CD4-positive, alpha-beta T cell treated with Interleukin-1 beta for 1 hour (primary cell): ENCODE data around the gene RFX1.
A peak's percentile ranks its signal among the peaks of the same experiment; 100 is the strongest.
"Not testable (repeated sequence)": the region's sequence is repeated elsewhere in the genome, so short reads cannot be mapped to it uniquely, and the experiment has no call there.

ENCODE experiments used
- DNase-seq, 2 donors: peaks; one replicate each; pipeline ENCODE4 v3.0.0-alpha.2; 2020 to 2022

The RFX1 gene

DNA sequence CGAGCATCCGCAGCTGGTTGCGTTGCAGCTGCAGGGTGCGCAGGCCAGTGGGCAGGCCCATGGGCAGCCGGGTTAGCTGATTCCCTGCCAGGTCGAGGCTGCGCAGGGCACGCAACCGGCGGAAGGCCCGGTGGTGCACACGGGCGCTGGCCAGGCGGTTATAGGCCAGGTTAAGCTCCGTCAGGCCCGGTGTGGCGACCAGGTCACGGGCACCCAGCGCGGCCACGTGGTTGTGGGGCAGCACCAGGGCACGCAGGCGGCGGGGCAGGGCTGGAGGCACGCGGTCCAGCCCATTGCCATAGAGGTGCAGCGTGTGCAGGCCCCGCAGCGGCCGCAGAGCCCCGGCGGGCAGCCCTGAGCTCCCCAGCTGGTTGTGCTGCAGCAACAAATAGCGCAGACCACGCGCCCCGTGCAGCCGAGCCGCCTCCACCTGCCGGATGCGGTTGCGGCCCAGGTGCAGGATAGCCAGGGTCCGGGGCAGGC lies 73.2 kb downstream of the RFX1 start:
- DNase-seq, result no peak

DNA sequence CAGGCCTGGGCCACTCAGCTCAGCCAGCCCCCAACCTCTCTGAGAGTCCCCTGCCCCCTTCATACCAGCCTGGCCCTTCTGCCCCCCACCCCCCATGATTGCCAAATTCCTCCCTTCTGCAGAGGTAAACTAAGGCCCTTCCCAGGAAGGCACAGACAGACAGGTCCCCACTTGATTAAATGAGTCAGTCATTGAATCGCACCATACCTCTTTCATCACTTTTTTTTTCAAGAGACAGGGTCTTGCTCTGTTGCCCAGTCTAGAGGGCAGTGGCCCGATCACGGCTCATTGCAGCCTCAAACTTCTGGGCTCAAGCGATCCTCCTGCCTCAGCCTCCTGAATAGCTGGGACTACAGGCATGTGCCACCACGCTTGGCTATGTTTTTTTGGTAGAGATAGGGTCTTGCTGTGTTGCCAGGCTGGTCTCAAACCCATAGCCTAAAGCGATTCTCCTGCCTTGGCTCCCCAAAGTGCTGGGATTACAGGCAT lies 73.9 kb downstream of the RFX1 start:
- DNase-seq, result no peak

DNA sequence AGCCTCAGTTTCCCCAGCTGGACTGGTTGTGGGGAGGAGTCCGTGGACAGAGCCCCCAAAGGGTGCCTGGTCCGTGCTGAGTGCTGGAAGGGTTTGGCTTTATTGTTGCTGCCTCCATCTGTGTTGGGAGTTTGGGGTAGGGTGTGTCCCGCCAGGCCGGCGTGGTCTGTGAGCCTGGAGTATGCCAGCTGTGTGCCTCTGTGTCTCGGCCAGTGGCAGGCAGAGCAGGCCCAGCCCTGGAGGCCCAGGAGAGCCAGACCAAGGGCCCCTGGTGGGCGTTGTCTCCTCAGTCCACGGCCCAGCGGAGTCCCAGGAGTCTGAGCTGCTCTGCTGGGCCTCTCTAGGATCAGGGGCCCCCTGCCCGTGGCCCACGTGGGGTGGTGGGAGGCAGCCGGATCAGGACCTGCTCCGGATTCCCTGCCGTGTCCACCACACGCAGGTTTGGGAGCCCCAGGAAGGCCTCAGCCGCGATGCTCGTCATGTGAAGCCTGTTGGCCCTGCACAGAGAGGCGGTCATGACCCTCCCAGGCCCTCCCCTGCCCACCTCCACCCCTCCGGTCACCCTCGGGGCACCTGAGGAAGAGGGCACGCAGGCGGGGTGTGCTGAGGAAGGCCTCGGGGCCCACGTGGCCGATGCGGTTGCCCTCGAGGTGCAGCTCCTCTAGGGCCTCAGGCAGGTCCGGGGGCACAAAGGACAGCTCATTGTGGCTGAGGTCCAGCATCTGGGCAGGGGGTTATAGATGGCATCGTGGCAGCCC lies 74.5 kb downstream of the RFX1 start:
- DNase-seq, result no peak

DNA sequence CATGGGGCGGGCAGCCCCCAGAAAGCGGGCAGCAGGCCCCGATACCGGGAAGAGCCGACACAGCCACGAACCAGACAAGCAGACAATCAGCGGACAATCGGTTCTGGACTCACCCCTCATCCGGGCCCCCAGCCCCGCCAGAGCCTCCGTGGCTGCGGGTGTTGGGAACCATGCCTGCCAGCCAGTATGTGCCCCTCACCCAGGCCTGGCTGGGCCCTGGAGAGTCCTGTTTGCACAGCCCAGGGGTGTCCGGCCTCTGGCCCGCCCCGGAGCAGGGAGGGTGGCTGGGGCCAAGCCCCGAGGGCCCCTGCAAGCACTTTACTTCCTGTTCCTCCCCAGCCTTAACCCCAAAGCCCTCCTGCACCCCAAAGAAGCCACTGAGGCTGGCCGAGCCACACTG lies 75.7 kb downstream of the RFX1 start:
- no peak for DNase-seq

DNA sequence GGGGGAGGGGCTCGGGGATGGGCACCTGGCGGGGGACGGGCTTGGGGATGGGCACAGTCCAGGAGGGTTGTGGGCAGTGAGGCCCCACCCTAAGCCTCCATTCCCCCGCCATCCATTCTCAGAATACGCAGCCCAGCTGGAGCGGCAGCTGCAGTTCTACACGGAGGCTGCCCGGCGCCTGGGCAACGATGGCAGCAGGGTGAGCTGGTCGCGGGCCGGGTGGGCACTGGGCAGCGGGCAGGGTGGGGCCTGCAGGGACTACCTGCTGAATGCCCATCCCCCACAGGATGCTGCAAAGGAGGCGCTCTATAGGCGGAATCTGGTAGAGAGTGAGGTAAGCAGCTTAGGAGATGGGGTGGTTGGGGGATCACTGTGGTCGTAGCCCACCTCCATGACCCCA lies 76.2 kb downstream of the RFX1 start:
- no peak for DNase-seq

DNA sequence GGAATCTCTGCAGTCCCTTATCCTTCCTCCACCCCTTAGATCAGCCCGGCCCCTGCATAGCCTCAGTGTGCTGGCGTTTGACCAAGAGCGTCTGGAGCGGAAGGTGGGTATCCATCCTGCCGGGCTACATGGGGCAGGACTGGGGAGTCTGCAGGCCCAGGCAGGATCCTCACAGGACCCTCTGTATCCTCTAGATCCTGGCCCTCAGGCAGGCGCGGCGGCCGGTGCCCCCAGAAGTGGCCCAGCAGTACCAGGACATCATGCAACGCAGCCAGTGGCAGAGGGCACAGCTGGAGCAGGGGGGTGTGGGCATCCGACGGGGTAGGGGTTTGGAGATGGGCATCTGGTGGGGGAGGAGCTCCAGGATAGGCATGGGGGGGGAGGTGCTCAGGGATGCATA lies 76.8 kb downstream of the RFX1 start:
- no peak for DNase-seq

DNA sequence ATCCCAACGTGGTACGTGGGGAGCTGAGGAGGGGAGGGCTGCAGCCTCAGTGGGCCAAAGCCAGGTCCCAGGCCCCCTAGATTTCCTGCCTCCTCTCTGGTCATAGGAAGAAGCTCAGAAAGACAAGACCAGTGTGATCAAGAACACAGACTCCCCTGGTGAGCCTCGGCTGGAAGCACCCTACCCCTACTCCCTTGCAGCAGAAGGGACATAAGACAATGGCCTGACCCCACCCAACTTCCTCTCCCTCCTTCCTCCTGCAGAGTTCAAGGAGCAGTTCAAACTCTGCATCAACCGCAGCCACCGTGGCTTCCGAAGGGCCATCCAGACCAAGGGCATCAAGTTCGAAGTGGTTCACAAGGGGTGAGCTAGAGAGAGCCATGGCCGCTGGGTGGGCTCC lies 79.4 kb downstream of the RFX1 start:
- no peak for DNase-seq

DNA sequence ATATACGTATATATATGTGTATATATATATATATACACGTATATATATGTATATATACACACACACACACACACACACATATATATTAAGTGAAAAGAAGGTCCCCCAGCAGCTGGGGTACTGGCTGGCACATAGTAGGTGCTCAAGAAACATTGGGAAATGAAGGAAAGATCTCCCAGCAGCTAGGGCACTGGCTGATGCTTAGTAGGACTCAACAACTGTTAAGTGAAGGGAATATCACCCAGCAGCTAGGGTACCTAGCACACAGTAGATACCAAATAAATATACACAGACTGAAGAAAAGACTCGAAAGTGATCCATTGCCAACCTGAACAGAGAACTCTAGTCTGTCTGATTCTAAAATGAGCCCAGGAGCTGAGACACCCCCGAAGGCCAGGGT lies 80.1 kb downstream of the RFX1 start:
- DNase-seq, result no peak

DNA sequence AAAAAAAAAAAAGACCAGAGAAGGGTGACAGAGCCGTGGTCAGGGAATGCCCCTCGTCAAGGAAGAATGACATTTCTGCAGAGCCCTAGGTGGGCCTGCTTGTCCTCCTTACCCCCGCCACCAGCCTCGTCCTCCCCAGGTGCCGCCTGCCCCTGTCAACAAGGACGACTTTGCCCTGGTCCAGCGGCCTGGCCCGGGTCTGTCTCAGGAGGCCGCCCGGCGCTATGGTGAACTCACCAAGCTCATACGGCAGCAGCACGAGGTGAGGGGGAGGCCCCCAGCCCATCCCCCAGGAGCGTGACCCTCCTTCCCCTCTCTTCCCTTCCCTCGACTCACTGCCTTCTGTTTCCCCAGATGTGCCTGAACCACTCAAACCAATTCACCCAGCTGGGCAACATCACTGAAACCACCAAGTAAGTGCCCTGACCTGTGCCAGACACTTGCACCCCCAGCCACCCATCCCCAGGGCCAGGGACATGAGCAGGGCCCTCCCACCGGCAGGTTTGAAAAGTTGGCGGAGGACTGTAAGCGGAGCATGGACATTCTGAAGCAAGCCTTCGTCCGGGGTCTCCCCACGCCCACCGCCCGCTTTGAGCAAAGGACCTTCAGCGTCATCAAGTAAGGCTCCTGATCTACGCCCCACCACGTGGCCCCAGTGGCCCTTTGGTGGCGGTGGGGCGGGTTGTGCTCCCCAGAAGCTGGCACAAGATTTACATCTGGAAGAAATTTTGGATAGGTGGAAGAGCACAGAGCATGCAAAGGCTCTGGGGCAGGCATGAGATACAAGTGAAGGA lies 82.7 kb downstream of the RFX1 start:
- DNase-seq, result no peak

DNA sequence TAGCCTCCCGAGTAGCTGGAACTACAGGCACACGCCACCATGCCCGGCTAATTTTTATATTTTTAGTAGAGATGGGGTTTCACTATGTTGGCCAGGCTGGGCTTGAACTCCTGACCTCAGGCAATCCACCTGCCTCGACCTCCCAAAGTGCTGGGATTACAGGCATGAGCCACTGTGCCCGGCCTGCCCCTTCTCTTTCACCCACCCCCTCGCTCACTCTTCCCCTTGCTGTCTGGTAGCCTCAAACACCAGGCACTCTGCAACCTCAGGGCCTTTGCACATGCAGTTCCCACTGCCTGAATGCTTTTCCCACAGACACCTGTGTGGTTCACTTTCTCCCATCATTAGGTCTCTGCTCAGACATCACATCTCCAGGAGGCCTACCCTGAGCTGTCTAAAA lies 84.0 kb downstream of the RFX1 start:
- not testable (repeated sequence) for DNase-seq

DNA sequence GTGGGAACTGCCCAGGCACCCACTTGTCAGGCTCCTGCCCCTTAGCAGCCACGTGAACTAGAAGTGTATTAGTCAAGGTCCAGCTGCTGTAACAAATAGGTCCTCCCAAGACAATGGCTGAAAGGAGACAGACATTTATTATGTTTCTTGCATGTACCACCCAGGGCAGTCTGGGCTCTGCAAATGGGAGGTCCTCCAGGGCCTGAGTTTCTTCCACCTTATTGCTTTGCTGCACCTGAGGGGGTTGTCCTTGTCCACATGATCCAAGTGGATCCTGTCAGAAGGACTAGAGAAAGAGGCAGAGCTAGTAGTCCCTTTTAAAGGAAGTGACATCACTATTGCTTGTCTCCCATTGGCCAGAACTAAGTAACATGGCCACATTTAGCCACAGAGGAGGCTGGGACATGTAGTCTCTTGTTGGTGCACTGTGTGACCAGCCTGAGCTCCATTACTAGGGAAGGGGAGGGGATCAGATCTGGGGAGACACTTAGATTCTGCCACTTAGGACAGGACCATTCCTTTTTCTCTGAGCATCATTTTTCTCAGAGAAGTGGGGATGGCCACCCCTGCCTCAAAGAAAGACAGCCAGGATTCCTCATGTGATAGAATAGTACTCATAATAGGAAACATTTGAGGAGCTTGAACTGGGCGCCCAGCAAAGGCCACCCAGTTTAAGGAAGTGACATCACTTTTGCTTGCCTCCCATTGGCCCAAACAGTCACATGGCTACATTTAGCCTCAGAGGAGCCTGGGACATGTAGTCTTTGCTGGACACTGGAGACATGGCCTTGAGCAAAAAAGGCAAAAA lies 85.0 kb downstream of the RFX1 start:
- peak; percentile 32 to 40 for DNase-seq

DNA sequence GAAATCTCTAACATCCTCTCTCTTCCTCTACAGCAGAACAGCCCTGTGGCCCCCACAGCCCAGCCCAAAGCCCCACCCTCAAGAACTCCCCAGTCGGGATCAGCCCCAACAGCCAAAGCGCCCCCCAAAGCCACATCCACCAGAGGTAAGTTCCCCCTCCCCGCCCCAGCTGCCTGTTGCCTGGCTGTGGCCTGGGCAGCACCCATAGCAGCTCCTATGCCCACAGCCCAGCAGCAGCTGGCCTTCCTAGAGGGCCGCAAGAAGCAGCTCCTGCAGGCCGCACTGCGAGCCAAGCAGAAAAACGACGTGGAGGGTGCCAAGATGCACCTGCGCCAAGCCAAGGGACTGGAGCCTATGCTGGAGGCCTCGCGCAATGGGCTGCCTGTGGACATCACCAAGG lies 85.6 kb downstream of the RFX1 start:
- DNase-seq, result no peak

DNA sequence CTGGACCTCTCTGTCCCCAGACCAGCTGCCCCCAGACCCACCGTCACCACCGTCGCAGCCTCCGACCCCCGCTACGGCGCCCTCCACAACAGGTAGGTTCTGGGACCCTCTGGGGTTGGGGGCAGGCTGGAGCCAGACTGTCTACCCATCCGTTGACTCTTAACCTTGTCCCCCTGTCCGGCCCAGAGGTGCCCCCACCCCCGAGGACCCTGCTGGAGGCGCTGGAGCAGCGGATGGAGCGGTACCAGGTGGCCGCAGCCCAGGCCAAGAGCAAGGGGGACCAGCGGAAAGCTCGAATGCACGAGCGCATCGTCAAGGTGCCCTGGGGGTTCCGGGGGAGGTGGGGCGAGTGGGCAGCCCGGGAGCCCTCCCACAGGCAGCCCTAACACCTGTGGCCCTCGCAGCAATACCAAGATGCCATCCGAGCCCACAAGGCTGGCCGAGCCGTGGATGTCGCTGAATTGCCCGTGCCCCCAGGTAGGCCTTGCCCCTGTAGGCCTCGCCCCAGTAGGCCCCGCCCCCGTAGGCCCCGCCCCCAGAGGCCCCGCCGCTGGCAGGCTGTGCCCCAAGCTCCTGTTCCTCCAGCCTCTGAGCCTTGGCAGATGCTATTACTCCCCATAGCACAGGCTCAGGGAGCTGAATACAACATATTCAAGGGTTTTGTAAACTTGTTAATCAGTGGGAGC lies 87.3 kb downstream of the RFX1 start:
- DNase-seq, result no peak

DNA sequence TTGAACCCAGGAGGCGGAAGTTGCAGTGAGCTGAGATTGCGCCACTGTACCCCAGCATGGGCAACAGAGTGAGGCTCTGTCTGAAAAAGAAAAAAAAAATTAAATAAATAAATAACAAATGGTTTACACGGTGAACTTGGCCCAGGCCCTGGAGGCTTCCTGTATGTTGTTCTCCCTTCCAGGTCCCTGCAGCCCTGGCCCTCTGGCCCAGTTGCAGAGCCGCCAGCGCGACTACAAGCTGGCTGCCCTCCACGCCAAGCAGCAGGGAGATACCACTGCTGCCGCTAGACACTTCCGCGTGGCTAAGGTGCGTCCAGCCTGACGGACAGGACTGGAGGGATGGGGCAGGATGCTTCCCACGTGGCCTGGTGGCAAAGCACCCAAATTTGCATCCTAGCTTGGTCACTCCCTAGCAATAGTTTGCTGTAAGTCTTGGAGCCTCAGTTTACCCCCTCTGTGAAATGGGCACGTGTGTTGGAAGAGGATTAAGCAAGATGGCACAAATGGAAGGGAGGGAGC lies 88.2 kb downstream of the RFX1 start:
- DNase-seq, result no peak

DNA sequence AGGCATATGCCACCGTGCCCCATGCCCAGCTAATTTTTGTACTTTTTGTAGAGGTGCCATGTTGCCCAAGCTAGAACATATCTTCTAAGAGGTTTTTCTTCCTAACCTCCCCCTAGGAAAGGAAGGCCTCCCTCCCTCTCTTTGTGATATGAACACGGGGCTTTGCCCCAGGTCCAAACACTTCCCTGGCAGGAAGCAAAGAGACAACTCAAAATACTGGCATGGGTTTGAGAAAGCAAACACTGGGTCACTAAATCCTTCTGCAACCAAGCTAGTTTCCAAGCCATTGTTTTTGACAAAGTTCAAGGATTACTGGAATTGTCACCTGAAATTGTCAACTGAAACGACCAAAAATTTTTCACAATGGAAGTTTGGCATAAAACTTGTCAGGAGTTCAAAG lies 91.3 kb downstream of the RFX1 start:
- DNase-seq, result no peak

DNA sequence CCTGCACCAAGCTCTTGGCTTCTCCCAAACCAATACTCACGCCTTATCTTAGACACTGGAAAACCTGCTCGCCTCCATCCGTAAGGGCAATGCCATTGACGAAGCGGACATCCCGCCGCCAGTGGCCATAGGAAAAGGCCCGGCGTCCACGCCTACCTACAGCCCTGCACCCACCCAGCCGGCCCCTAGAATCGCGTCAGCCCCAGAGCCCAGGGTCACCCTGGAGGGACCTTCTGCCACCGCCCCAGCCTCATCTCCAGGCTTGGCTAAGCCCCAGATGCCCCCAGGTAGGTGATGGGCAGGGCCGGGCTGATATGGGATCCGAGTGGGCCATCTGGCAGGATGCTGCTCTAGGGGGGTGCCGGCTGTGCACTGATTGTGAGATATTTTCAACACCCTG lies 92.8 kb downstream of the RFX1 start:
- no peak for DNase-seq
